Gastroesophageal sphincter (tissue), 3 donors: Measurements from ENCODE around the gene CSF3R.

Experiments used
- CTCF ChIP-seq, 4 experiments: fragments of 200-600 bp in 2 of 4; fragments of 450-650 bp in 2 of 4; sonication (generic) in 1 of 4; IDR thresholded peaks; one replicate each; pipeline ENCODE4 v1.5.1; 2017 to 2019; ENCODE audit warnings: antibody characterized with exemption in 4 of 4, mild to moderate bottlenecking in 2 of 4, moderate library complexity in 2 of 4
- EP300 ChIP-seq: sonication (generic); formaldehyde crosslinking; IDR thresholded peaks from one replicate; pipeline ENCODE4 v1.6.1; 2017; ENCODE audit warnings: antibody characterized with exemption, mild to moderate bottlenecking
- POLR2A ChIP-seq, 2 donors: fragments of 450-650 bp; IDR thresholded peaks; one replicate each; pipeline ENCODE4 v1.6.1; 2017; ENCODE audit warnings: antibody characterized with exemption in 2 of 2, mild to moderate bottlenecking in 2 of 2, moderate library complexity in 1 of 2
- POLR2AphosphoS5 ChIP-seq: sonication (generic); formaldehyde crosslinking; IDR thresholded peaks from one replicate; pipeline ENCODE4 v1.6.1; 2017; ENCODE audit warnings: antibody characterized with exemption

- TF ChIP-seq POLR2A (IDR thresholded peaks at IDR 0.05) (no peak), CTCF (IDR thresholded peaks at IDR 0.05) (no peak), EP300 (no peak), POLR2AphosphoS5 (no peak)
Measured at GRCh38 chr1:36510418-36510817, 27.7 kb upstream of the CSF3R start.
